Left kidney (tissue), 2 donors: ENCODE measurements around the gene ZNF443. TPM values are rescaled to one million over a fixed set of nuclear protein-coding genes. Genes with fewer than 3 reads are reported as not detected.
"Not testable (repeated sequence)": the region's sequence is repeated elsewhere in the genome, so short reads cannot be mapped to it uniquely, and the experiment has no call there.

Source experiments
- DNase-seq: peaks from one replicate; pipeline ENCODE4 v3.0.0-alpha.2; 2013
- polyA plus RNA-seq: library from polyadenylated mRNA; unstranded; fragments of 120-200 nt; gene quantifications from one replicate; pipeline ENCODE4 v1.2.1, GENCODE V29; 2013; ENCODE audit not compliant: insufficient read length

The ZNF443 gene
- polyA plus RNA-seq, 1 donor, result 14.2 TPM

GRCh38 chr19:12425236-12425887, 15.5 kb downstream of the ZNF443 start:
- no peak for DNase-seq

DNA sequence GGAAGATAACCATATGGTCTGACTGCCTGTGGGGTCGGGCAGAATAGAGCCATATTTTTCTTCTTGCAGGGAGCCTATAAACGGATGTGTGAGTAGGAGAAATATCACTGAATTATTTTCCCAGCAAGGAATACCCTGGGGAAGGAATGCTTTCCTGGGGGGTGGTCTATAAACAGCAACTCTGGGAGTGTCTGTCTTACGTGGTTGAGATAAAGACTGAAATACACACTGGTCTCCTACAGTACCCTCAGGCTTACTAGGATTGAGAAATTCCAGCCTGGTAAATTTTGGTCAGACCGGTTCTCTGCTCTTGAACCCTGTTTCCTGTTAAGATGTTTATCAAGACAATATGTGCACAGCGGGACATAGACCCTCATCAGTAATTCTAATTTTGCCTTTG, 23.5 kb downstream of the ZNF443 start:
- DNase-seq, result not testable (repeated sequence)

DNA sequence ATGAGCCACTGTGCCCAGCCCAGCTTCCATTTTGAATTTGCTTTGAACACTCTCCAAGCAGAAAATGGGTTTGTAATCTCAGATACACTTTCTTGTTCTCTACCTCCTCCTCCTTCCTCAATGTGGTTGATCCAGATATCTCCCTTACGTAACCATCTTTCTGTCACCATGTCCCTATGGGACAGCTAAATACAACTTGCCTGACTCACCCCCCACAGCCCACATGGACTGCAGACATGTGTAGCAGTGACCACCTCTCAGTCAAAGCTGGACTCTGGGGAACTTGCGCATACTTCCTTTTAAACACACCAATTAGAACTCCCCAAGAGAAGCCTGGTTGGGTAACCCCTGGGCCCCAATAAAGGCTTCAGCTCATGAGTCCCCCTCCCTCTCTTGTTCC, 28.9 kb downstream of the ZNF443 start:
- DNase-seq, result no peak

GRCh38 chr19:12400633-12401502, 40.0 kb downstream of the ZNF443 start, which contains the start of gene ZNF799:
TSS of gene ZNF799 (minus strand) at chr19:12401271. CDS start at chr19:12401070, 201 bp downstream.
- peak; percentile 94 for DNase-seq

- peak; percentile 15 for DNase-seq
Measured at GRCh38 chr19:12399901-12400632, 40.8 kb downstream of the ZNF443 start.

GRCh38 chr19:12391148-12391547, 49.7 kb downstream of the ZNF443 start:
- DNase-seq, result not testable (repeated sequence)

GRCh38 chr19:12386365-12386764, 54.5 kb downstream of the ZNF443 start:
- DNase-seq, result not testable (repeated sequence)

GRCh38 chr19:12380444-12380737, 60.4 kb downstream of the ZNF443 start:
- DNase-seq, result no peak

DNA sequence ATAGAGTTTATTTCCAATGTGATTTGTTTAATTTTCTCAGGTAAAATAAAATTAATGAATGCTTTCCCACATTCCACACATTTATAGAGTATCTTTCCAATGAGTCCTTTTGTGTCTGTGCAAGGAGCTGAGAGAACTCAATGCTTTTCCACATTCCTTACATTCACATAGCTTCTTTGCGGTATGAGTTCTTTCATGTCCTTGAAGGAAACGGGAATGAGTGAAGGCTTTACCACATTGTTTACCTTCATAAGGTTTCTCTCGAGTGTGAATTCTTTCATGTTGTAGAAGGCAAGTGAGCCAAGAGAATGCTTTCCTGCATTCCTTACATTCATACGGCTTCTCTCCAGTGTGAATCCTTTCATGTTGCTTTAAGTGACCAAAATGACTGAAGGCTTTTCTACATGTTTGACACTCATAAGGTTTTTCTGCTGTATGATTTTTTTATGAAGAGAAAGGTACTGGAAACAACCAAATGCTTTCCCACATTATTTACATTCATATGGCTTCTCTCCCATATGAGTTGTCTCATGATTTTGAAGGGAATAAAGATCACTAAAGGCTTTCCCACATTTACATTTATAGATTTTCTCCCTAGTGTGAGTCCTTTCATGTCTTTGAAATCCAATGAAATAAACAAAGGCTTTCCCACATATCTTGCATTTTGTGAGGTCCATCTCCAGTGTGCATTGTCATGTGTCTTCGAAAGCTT, 60.9 kb downstream of the ZNF443 start:
- DNase-seq, result no peak

Other genes with a start within 250 kb of the ZNF443 start
- 58.6 TPM for gene ZNF44, start 146.1 kb downstream of the ZNF443 start, polyA plus RNA-seq
- gene ZNF563, start 107.4 kb downstream of the ZNF443 start, polyA plus RNA-seq, result 3.9 TPM
- gene ZNF442, start 75.3 kb downstream of the ZNF443 start, polyA plus RNA-seq, result 6.9 TPM
- gene ZNF799, start 39.8 kb downstream of the ZNF443 start, polyA plus RNA-seq, result 9.3 TPM
- 11.0 TPM for gene ZNF709, start 43.8 kb upstream of the ZNF443 start, polyA plus RNA-seq
- gene ZNF564, start 110.5 kb upstream of the ZNF443 start, polyA plus RNA-seq, result 13.9 TPM
- gene ZNF490, start 169.8 kb upstream of the ZNF443 start, polyA plus RNA-seq, result 5.7 TPM
- 28.1 TPM for gene ZNF791, start 169.9 kb upstream of the ZNF443 start, polyA plus RNA-seq
- gene MAN2B1, start 225.7 kb upstream of the ZNF443 start, polyA plus RNA-seq, result 35.1 TPM
- gene WDR83, start 225.8 kb upstream of the ZNF443 start, polyA plus RNA-seq, result 18.2 TPM
- 87.9 TPM for gene DHPS, start 240.9 kb upstream of the ZNF443 start, polyA plus RNA-seq
- 1.00 TPM for gene GNG14, start 247.0 kb upstream of the ZNF443 start, polyA plus RNA-seq